SK-N-DZ (cell line): ENCODE results near the gene SPNS3.

Source experiments
- DNase-seq: peaks from one replicate; pipeline ENCODE4 v3.0.0-alpha.2; 2015; ENCODE audit warnings: low spot score

The SPNS3 gene

DNA sequence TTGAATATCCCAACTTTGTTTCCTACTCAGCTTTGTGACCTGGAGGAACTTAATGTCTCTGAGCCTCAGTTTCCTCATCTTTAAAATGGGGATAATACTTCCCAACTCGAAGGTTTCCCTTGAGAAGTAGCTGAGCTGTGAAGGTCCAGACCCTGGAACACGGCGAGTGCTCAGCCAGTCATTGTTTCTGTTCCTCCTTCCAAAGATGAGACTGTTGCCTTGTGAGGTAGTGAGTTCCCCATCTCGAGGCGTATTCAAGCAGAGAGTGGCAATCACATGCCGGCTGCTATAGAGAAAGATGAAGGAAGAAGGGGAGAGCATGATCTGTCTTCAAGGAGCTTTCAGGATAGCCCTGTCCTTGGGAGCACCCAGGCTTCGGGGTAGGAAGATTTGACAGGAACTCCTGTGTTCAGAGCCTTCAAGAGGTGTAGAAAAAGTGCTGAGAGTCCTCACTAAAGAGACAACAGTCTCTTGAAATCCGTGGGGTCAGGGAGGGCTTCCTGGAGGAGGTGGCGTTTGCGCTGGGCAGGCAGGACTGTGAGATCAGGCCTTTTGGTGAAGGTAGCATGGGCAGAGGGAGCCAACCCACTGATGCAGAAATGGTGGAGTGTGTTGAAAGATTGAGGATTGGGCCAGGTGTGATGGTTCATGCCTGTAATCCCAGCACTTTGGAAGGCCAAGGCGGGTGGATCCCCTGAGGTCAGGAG lies 92.1 kb downstream of the SPNS3 start:
- DNase-seq, result no peak

DNA sequence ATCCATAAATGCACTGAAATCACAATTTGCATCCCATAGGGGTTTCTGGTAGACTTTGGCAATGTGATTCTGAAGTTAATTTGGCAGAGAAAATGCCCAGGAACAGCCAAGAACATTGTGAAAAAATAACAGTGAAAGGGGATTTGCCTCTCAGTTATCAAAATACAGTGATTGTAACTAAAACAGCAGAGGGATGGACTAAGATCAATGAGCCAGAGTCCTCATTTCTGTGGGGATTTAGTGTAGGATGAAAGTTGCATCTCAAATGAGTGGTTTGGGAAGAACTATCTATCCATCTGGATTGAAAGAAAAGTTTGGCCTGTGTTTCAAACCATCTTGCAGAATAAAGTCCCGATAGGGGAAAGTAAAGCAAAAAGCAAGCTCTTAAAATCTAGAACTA lies 93.4 kb downstream of the SPNS3 start:
- DNase-seq, result no peak

DNA sequence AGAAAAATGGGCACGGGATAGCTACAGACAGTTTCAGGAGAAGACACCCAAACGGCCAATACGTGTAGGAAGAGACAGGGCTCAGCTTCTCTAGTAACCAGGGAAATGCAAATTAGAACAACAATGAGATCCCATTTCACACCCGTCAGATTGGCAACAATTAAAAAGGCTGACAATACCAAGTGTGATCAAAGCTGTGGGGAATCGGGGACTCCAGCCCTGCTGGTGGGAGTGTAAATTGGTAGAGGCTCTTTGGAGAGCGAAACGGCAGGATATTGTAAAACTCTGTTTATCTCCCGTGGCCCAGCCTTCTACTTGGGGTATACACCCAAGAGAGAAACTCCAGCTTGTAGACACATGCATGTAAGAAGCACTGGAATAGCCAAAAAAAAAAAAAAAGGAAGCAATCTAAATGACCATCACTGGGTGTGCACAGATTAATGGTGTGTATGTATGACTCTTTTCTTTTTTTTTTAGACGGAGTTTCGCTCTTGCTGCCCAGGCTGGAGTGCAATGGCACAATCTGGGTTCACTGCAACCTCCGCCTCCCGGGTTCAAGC lies 93.9 kb downstream of the SPNS3 start:
- no peak for DNase-seq

DNA sequence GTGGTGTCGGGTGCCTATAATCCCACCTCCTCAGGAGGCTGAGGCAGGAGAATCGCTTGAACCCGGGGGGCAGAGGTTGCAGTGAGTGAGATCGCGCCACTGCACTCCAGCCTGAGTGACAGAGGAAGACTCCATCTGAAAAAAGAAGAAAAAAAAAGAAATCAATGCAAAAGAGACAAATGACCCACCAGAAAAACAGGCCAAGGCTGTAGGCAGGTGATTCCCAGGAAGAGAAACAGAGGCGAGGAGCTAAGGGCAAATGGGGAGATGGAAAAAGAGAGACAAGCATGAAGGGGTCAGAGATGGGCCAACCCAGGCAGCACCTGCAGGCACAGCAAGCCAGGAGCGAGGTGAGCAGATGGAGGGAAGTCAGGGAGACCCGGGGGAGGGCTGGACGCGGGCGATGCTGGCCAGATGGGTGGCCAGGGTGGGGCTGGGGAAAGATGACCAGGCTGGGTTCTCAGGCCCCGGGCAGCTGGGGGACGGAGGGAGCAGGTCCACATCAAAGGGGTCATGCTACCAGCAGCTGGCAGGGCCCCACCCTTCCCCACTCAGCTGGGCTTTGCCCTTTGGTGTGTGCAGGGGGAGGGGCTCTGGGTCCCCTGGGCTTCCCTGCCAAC lies 95.9 kb downstream of the SPNS3 start:
- DNase-seq, result no peak

DNA sequence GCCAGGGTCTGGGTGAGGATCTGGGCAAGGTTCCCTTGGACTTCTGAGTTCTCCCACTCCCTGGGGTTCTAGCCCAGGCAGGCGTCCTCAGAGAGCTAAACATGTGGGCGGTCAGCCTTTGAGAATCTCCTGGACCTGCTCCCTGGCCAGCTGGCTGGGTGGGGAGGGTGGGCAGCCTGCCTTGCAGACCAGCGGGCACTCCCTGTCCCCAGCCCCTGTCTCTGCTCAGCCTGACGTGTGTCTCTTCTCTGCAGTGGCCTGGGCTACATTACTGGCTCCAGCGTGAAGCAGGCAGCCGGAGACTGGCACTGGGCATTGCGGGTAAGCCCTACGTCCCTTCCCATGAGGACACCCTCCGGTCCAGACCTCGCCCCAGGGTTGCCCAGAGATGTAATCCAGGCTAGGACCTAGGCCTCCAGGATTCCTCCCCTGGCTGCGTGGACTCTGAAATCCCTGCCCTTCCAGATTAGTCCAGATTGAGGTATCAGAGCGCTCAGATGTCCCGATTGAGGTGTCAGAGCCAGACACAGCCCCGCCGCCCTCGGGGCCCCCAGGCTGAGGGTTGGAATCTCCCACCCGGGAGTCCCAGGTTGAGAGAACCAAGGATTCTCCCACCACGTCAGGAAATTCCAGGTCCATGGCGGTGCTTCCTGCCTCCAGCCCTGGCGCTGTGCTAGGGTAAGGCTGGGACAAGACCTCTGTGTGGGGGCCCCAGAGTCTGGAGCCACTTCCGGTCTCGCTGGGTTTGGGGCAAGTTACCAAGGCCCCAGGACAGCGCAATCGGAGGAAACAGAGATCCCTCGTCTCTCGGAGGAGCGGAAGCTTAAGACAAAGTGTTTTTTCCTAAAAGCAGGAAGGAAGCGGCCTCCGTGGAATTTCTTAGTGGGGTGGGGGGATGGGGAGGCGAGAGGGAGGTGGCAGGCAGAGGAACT lies 97.3 kb downstream of the SPNS3 start:
- DNase-seq, result no peak

DNA sequence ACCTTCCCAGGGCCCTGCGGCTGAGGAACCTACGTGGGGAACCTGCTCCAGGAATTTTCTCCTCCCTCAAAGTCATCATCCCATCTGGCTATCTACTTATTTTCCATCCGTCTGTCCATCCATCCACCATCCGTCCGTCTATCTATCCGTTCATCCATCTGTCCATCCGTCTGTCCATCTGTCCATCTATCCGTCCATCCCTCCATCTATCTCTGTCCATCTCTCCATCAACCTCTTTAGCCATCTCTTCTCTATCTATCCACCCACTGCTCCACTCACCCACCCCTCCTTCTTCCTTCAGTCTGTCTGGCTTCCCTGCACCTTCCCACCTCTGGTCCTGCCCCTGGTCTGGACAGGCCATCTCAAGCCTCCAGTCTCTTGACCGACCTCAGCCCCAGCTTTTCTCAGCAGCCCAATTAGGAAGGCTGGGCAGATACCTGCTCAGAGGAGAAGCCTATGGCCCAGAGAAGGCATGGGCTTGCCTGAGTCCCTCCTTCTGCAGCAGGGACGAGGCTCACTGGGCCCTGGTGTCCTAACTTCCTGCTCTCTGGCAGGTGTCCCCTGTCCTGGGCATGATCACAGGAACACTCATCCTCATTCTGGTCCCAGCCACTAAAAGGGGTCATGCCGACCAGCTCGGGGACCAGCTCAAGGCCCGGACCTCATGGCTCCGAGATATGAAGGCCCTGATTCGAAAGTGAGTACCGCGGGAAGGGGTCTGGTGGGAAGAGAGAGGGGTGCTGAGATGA lies 98.4 kb downstream of the SPNS3 start:
- DNase-seq, result no peak

DNA sequence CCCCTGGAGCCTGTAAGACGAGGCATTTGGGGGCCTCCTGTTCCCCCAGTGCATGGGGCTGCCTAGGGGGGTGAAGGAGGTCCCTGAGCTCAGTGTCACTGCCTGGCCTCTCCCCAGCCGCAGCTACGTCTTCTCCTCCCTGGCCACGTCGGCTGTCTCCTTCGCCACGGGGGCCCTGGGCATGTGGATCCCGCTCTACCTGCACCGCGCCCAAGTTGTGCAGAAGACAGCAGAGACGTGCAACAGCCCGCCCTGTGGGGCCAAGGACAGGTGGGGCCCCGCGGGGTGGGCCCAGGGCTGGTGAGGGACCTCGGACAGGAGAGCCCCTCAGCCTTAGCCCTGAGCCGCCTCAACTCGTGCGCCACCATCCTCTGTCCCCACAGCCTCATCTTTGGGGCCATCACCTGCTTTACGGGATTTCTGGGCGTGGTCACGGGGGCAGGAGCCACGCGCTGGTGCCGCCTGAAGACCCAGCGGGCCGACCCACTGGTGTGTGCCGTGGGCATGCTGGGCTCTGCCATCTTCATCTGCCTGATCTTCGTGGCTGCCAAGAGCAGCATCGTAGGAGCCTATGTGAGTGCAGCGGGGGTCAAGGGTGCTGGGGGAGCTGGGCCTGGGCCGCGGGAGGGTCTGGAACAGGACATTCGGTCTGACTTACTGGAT lies 99.3 kb downstream of the SPNS3 start:
- no peak for DNase-seq

DNA sequence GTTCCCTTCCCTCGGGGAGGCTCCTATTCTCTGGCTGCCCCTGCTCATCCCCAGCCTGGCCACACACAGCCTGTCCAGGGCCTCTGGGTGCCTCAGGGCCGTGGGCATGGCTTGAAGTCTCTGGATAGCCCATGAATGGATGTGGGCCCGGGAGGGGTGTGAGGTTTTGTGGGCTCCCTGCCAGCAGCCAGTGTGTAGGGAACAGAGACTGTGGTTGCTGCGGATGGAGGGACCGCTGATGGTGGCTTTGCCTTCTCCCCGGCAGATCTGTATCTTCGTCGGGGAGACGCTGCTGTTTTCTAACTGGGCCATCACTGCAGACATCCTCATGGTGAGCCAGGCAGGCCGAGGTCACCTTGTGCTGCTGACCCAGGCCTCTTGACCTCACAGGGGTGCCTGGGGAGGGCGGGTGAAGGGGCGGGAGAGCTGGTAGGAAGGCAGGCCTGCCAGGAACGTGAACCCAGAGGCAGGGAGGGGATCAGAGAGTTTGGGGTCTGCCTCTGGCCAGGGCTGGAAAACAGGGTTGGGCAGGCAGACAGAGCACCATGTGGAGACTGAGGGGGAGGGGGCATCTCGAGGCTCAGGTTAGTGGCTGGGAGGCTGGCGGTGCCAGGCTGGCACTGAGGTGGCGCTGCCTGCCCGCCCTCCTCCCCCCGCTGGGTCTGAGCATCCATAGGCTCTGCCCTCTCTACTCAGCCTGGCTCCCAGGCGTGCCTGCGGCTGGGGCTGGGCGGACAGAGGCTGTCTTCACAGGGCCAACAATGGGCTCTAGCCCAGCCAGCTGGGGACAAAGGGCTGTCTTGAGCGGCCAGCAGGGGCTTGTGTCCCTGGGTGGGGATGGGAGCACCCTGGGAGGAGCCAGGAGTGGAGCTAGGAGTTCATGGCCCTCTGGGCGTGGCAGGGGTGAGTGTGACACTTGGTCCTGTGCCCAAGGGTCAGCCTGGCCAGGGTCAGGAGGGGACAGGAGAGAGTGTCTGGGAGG lies 100.1 kb downstream of the SPNS3 start:
- DNase-seq, result peak; percentile 51

DNA sequence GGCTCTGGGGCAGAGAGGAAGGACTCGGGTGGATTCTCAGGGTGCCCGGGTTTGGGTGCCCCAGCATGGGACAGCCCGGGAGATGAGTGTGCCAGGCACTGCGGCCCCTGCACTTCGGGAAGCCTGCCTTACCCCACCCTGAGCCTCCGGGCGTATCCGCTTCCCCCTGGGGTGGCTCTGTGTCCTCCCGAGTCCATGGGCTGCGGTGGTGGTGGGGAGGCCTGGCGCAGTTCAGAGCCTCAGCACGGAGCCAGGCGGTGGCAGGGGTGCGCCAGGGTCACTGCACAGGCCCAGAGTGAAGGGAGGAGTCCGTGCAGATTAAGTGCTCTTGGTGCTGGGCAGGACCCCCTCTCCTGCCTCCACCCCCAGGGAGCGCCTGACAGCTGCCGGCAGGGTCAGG lies 100.8 kb downstream of the SPNS3 start:
- no peak for DNase-seq

DNA sequence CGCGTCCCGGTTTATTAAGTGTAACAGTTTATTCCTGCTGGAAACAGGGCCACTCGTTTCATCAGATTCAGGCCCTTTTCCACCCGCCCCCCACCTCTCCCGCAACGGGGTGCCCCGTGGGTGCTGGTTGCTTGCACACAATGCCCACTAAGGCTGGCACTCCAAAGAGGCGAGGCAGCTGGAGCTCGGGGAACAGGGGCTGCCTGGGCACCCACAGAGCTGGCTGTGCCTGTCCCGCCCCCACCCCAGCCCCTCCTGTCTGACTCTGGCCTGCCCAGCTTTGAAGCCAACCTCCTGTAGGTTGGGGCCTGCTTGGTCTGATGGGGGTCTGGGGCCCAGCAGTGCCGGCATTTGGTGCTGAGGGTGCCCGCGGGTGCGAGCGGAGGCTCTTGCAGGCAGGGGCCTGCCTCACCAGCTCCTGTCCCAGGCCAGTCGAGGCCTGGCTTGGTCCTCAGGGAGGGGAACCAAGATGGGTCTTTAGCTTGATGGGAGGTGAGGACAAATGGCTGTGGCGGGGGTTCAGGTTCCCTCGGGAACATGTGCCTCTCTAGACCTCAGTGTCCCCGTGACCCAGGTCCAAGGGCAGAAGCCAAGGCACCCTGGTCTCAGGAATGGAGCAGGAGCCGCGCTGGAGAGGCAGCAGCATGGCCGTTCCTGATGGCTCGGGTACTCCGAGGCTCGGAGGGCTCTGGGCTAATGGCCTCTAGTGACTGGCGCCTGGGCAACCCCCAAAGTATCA lies 101.4 kb downstream of the SPNS3 start:
- DNase-seq, result no peak

DNA sequence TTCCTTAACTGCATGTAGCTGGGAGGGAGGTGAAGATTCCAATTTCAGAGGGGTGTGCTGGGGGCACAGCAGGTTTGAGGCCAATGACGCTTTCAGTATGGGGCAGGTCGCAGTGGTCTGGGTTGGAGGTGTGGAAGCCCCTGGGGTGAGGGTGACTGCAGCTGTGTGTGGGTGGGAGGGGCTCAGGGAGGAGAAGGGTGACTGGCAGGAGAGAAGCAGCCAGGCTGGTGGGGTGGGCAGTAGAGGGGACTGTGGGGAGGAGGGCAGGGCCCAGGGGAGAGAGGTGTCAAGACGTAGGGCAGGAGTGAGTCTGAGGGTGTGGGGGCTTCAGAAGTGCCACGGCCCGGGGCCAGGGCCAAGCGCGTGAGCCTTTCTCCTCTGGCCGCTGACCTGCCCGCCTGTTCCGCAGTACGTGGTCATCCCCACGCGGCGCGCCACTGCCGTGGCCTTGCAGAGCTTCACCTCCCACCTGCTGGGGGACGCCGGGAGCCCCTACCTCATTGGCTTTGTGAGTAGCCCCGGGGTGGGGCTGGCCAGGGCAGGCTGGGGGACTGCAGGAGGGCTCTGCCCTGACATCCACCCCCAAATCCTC lies 102.0 kb downstream of the SPNS3 start:
- DNase-seq, result no peak

DNA sequence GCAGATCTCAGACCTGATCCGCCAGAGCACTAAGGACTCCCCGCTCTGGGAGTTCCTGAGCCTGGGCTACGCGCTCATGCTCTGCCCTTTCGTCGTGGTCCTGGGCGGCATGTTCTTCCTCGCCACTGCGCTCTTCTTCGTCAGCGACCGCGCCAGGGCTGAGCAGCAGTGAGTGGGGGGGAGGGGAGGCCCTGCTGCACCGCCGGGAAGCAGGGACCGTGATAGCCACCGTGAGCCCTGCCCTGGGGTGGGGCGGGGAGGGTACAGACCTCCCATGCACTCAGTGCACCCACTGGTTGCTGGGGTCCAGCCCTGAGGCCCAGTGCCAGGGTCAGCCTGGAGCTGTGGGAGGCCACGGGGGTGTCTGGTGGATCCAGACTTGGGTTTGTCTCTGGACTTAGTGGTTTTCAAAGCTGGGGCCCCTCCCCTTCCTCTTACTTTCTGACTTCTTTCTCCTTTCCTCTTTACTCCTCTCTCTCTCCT lies 102.6 kb downstream of the SPNS3 start:
- no peak for DNase-seq

DNA sequence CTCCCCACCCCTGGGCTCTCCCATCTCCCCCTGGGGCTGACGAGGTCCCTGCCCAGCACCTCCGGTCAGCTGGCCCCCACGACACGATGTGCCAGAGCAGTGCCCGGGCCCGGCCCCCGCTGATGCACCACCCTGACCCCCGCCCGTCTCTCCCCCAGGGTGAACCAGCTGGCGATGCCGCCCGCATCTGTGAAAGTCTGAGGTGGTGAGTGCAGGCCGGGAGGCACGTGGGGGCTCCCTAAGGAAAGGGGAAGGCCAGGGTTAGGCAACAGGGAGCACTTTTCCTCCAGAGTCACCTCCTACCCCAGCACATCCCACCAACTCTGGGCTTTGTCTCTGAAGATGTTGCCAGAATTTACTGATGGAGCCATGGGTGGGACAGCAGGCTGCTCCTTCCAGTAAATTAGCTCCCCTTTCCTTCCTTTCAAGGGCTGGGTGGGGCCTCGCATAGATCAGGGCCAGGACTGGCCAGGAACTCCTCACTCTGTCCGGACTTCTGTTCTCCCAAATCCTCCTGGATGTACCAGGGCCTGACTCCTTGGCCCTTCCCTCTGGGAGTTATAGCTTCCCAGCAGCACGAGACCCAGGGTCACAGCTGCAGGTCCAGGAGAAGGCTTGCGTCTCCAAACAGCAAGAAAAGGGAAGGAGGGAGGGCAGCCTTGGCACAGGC lies 103.1 kb downstream of the SPNS3 start:
- DNase-seq, result no peak
